HCT116 (cell line): ENCODE measurements around the gene NDUFAF5. TPM values are rescaled to one million over a fixed set of nuclear protein-coding genes. Genes with fewer than 3 reads are reported as not detected.

Experiments
- ATAC-seq: fragments of 200-7000 bp; cut with Tn5 transposase; 2 replicates; pipeline ENCODE4 v1.9.1; 2020; ENCODE audit warnings: mild to moderate bottlenecking, moderate library complexity
- BruUV-seq: library from RNA; stranded (reverse); fragments of 400-500 nt; replicated peaks from 2 replicates; lab custom pipeline; 2021; lab: Mats Ljungman, UMichigan
- CTCF ChIA-PET: fragments of 300-600 bp; sonication (Branson Sonifier 250); formaldehyde crosslinking; loops from one replicate; lab custom pipeline; 2021; ENCODE audit warnings: antibody characterized with exemption; lab: Charles Lee
- POLR2A ChIA-PET: fragments of 300-600, 350-600 bp; sonication (Branson Sonifier 250); formaldehyde crosslinking; loops from one replicate; lab custom pipeline; 2021; ENCODE audit warnings: antibody characterized with exemption; lab: Charles Lee
- RAD21 ChIA-PET, 2 experiments: fragments of 300-600 bp; sonication (Branson Sonifier 250); formaldehyde crosslinking; loops; one replicate each; lab custom pipeline; 2023; ENCODE audit warnings: low total read pairs in 2 of 2; ENCODE audit not compliant: uncharacterized antibody in 2 of 2, unreplicated experiment in 2 of 2, low non-redundant PET in 1 of 2; lab: Charles Lee
- DNase-seq: peaks from one replicate; pipeline ENCODE4 v3.0.0-alpha.2; 2010; ENCODE audit warnings: low read depth, low spot score
- H2AFZ ChIP-seq: fragments of 200-600 bp; shearing (Covaris generic), sonication (generic); 2 replicates; pipeline ENCODE4 v1.6.1; 2017; ENCODE audit warnings: low read depth, mixed run types, mixed read lengths, antibody characterized with exemption, low read length; ENCODE audit not compliant: poor library complexity, severe bottlenecking
- H3K27ac ChIP-seq: 2 replicates; pipeline ENCODE4 v1.5.1; 2012; ENCODE audit warnings: low read depth, low read length
- H3K27me3 ChIP-seq: fragments of 200-600 bp; sonication (generic); 2 replicates; pipeline ENCODE4 v1.6.1; 2016; ENCODE audit warnings: mixed run types, low read length, mixed read lengths; ENCODE audit not compliant: insufficient read depth
- H3K36me3 ChIP-seq, 2 experiments: fragments of 200-500 bp in 1 of 2; fragments of 200-600 bp in 1 of 2; sonication (Bioruptor generic) in 1 of 2; sonication (generic) in 1 of 2; 2 replicates each; pipeline versions ENCODE4 v1.5.1 to v1.6.1; 2014 to 2016; ENCODE audit warnings: low read length in 2 of 2, inconsistent platforms in 1 of 2, mixed read lengths in 1 of 2, mixed run types in 1 of 2; ENCODE audit not compliant: insufficient read depth in 2 of 2, control insufficient read depth in 1 of 2
- H3K4me1 ChIP-seq, 2 experiments: fragments of 200-600 bp in 1 of 2; sonication (generic) in 1 of 2; 2 replicates each; pipeline versions ENCODE4 v1.5.1 to v1.6.1; 2012 to 2017; ENCODE audit warnings: low read length in 2 of 2, inconsistent platforms in 1 of 2, mild to moderate bottlenecking in 1 of 2, mixed read lengths in 1 of 2, mixed run types in 1 of 2, moderate library complexity in 1 of 2; ENCODE audit not compliant: insufficient read depth in 2 of 2, control insufficient read depth in 1 of 2
- H3K4me2 ChIP-seq: fragments of 200-600 bp; sonication (generic); 2 replicates; pipeline ENCODE4 v1.6.1; 2017; ENCODE audit warnings: mixed run types, low read length, mixed read lengths
- H3K4me3 ChIP-seq, 2 experiments: fragments of 200-600 bp in 1 of 2; sonication (generic) in 1 of 2; replicated peaks in 1 of 2; 2 replicates each; pipeline ENCODE4 v1.5.1; 2011 to 2016; ENCODE audit warnings: low read length in 2 of 2, control low read depth in 1 of 2, low read depth in 1 of 2, mild to moderate bottlenecking in 1 of 2, mixed read lengths in 1 of 2, mixed run types in 1 of 2
- H3K79me2 ChIP-seq: fragments of 200-600 bp; sonication (generic); 2 replicates; pipeline ENCODE4 v1.6.1; 2017; ENCODE audit warnings: mild to moderate bottlenecking, mixed run types, low read length, moderate library complexity, mixed read lengths; ENCODE audit not compliant: insufficient read depth
- H3K9ac ChIP-seq: fragments of 200-600 bp; sonication (generic); 2 replicates; pipeline ENCODE4 v1.6.1; 2016; ENCODE audit warnings: low read length, mixed read lengths
- H3K9me2 ChIP-seq: fragments of 200-600 bp; sonication (generic), shearing (Covaris generic); 2 replicates; pipeline ENCODE4 v1.6.1; 2017; ENCODE audit warnings: mixed run types, mild to moderate bottlenecking, moderate library complexity; ENCODE audit not compliant: insufficient read depth
- H3K9me3 ChIP-seq, 2 experiments: fragments of 200-500 bp in 1 of 2; fragments of 200-600 bp in 1 of 2; sonication (Bioruptor generic) in 1 of 2; sonication (generic) in 1 of 2; 2 replicates each; pipeline ENCODE4 v1.6.1; 2014 to 2017; ENCODE audit warnings: low read length in 2 of 2, mixed read lengths in 2 of 2, inconsistent platforms in 1 of 2, low read depth in 1 of 2, mild to moderate bottlenecking in 1 of 2, mixed run types in 1 of 2, moderate library complexity in 1 of 2; ENCODE audit not compliant: control insufficient read depth in 1 of 2, insufficient read depth in 1 of 2
- H4K20me1 ChIP-seq: fragments of 200-600 bp; sonication (generic), shearing (Covaris generic); 2 replicates; pipeline ENCODE4 v1.6.1; 2017; ENCODE audit warnings: mixed run types, mild to moderate bottlenecking, moderate library complexity; ENCODE audit not compliant: insufficient read depth
- EZH2phosphoT487 ChIP-seq: fragments of 200-600 bp; IDR thresholded peaks from 2 replicates; pipeline ENCODE4 v1.6.1; 2018; ENCODE audit warnings: antibody characterized with exemption, borderline replicate concordance
- FOSL1 ChIP-seq: IDR thresholded peaks from 2 replicates; pipeline ENCODE4 v1.6.1; 2012; ENCODE audit warnings: low read depth
- JUND ChIP-seq: IDR thresholded peaks from 2 replicates; pipeline ENCODE4 v1.6.1; 2012
- POLR2A ChIP-seq: IDR thresholded peaks from 2 replicates; pipeline ENCODE4 v1.7.0; 2011; ENCODE audit warnings: borderline replicate concordance; ENCODE audit not compliant: insufficient read depth, insufficient read length; ENCODE audit errors: extremely low read depth
- POLR2AphosphoS5 ChIP-seq: IDR thresholded peaks from 2 replicates; pipeline ENCODE4 v1.6.1; 2011; ENCODE audit warnings: mild to moderate bottlenecking, low read depth, low read length, moderate library complexity
- SRF ChIP-seq: IDR thresholded peaks from 2 replicates; pipeline ENCODE4 v1.6.1; 2012; ENCODE audit warnings: low read depth
- TCF7L2 ChIP-seq: IDR thresholded peaks from 2 replicates; pipeline ENCODE4 v1.7.0; 2011; ENCODE audit warnings: borderline replicate concordance, inconsistent platforms; ENCODE audit not compliant: insufficient read depth, insufficient read length; ENCODE audit errors: extremely low read depth
- YY1 ChIP-seq: IDR thresholded peaks from 2 replicates; pipeline ENCODE4 v1.6.1; 2011; ENCODE audit warnings: low read length, low read depth, moderate library complexity, mild to moderate bottlenecking; ENCODE audit not compliant: insufficient replicate concordance; ENCODE audit errors: extremely low read depth
- ZNF274 ChIP-seq: fragments of 200-500 bp; sonication (Bioruptor generic); IDR thresholded peaks from 2 replicates; pipeline ENCODE4 v1.6.1; 2014; ENCODE audit warnings: mild to moderate bottlenecking, low read depth, low read length, inconsistent platforms
- intact Hi-C: fragments of 100-400 bp; cut with micrococcal nuclease; formaldehyde crosslinking; loops from 2 replicates; pipeline ENCODE4 v1.10.0; 2022
- total RNA-seq: library from RNA; stranded (reverse); gene quantifications from one replicate; pipeline ENCODE4 v1.2.1, GENCODE V29; 2021; ENCODE audit not compliant: unreplicated experiment

NDUFAF5 gene
- total RNA-seq, 1 experiment from 2014 or later, result 30.8 TPM

- intact Hi-C loops, result no loop called here
- no TSS peak for BruUV-seq
- ChIA-PET CTCF (no interaction called here), POLR2A (no interaction called here), RAD21 (no interaction called here)
- H3K27me3 ChIP-seq, result no peaks in the 10 kb centered on the region
- DNase-seq (no peak), ATAC-seq (no peak)
- H3K36me3 ChIP-seq, result no peaks in the 10 kb centered on the region
- no peaks in the 10 kb centered on the region for H3K4me1 ChIP-seq
- H3K4me2 ChIP-seq, result no peak overlapping the region
- H3K79me2 ChIP-seq, result no peaks in the 10 kb centered on the region
- H3K9me3 ChIP-seq, result no peaks in the 10 kb centered on the region
- no peak overlapping the region for H3K9ac ChIP-seq
- H3K9me2 ChIP-seq, result no peaks in the 10 kb centered on the region
- no peak overlapping the region for H3K27ac ChIP-seq
- no peaks in the 10 kb centered on the region for H4K20me1 ChIP-seq
- no peak overlapping the region for H2AFZ ChIP-seq
- TF ChIP-seq SRF (no peak), ZNF274 (no peak), EZH2phosphoT487 (no peak), TCF7L2 (no peak)
- no peak overlapping the region for H3K4me3 ChIP-seq
These were observed 78.4 kb downstream of the NDUFAF5 start for GRCh38 chr20:13863244-13863643.

- Histone ChIP-seq H3K27ac (no peak overlapping the region), H3K9ac (no peak overlapping the region), H3K4me3 (no peak overlapping the region), H3K4me1 (no peaks in the 10 kb centered on the region)
- RAD21 ChIA-PET, result no interaction called here
- CTCF ChIA-PET, result no interaction called here
- TF ChIP-seq POLR2AphosphoS5 (no peak), POLR2A (no peak), JUND (no peak), FOSL1 (no peak), ZNF274 (no peak), TCF7L2 (no peak), YY1 (no peak)
- TF ChIP-seq, all 23 proteins: peak for 0
- no TSS peak for BruUV-seq
- no peak for ATAC-seq
- H4K20me1 ChIP-seq, result no peaks in the 10 kb centered on the region
- intact Hi-C loops, result no loop called here
- no peaks in the 10 kb centered on the region for H3K9me3 ChIP-seq
- H3K79me2 ChIP-seq, result no peaks in the 10 kb centered on the region
- H3K36me3 ChIP-seq, result no peaks in the 10 kb centered on the region
- POLR2A ChIA-PET, result no interaction called here
- H2AFZ ChIP-seq, result no peak overlapping the region
- H3K27me3 ChIP-seq, result no peaks in the 10 kb centered on the region
- H3K4me2 ChIP-seq, result no peak overlapping the region
- no peaks in the 10 kb centered on the region for H3K9me2 ChIP-seq
- DNase-seq, result no peak
These were observed 80.3 kb downstream of the NDUFAF5 start for GRCh38 chr20:13865156-13865555.
